ENCODE data around the gene OR8D2.

The OR8D2 gene

DNA sequence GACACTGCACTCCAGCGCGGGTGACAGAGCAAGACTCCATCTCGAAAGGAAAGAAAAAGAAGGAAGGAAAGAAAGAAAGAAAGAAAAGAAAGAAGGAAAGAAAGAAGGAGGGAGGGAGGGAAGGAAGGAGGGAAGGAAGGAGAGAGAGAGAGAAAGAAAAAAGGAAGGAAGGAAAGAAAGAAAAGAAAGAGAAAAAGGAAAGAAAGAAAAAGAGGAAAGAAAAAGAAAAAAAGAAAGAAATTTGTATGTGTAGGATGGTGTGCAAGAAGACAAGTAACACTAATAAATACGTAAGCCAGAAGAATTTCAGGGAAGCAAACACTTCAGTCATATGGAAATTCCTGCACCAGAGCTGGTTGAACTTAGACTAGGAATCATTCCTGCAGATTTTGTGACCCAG, 6.9 kb downstream of the OR8D2 start:
- Histone ChIP-seq H4K91ac (ENCODE audit: low read depth, low read length, poor library complexity) (no peak overlapping the region), H3K4ac (ENCODE audit: low read length) (no peak overlapping the region), H3K4me3 (ENCODE audit: low read length in 2 of 2) (no peak overlapping the region), H2AK5ac (ENCODE audit: low read depth, low read length) (no peak overlapping the region), H2BK12ac (ENCODE audit: low read length) (no peak overlapping the region), H3K9ac (ENCODE audit: low read depth, low read length, poor library complexity) (no peak overlapping the region), H2BK5ac (ENCODE audit: low read length) (no peak overlapping the region), H2AFZ (ENCODE audit: low read length) (no peak overlapping the region), H3K36me3 (replicated peaks in 1 of 2; ENCODE audit: control insufficient read depth in 2 of 2, insufficient read depth in 2 of 2, low read length in 2 of 2) (no peaks in the 10 kb centered on the region), H2BK15ac (ENCODE audit: low read length) (no peak overlapping the region), H3K9me3 (replicated peaks in 1 of 2; ENCODE audit: control insufficient read depth in 2 of 2, insufficient read depth in 1 of 2, low read depth in 1 of 2, low read length in 2 of 2) (no peaks in the 10 kb centered on the region), H3K79me1 (ENCODE audit: low read depth, low read length) (no peaks in the 10 kb centered on the region), H3K4me1 (ENCODE audit: control insufficient read depth in 2 of 2, insufficient read depth in 1 of 2, low read depth in 1 of 2, low read length in 2 of 2) (no peaks in the 10 kb centered on the region), H3K27me3 (ENCODE audit: control insufficient read depth in 3 of 3, insufficient read depth in 3 of 3, low read depth in 1 of 3, low read length in 3 of 3) (no peaks in the 10 kb centered on the region), H3K4me2 (ENCODE audit: insufficient read depth, low read length, poor library complexity, severe bottlenecking) (no peak overlapping the region), H3K18ac (ENCODE audit: low read length) (no peak overlapping the region), H4K8ac (ENCODE audit: low read depth, low read length) (no peak overlapping the region), H3K14ac (ENCODE audit: low read length) (no peak overlapping the region), H3K23ac (ENCODE audit: low read depth, low read length, poor library complexity) (no peak overlapping the region), H2BK120ac (ENCODE audit: low read depth, low read length) (no peak overlapping the region), H3K27ac (replicated peaks; ENCODE audit: low read length) (no peak overlapping the region)
- DNase-seq (ENCODE audit: low spot score): no peak
- WGBS, 2 donors (ENCODE audit: extremely low coverage in 2 of 2, insufficient read length in 2 of 2, insufficient replicate concordance in 1 of 2): no CpG with 5 or more reads among the region's 4 CpGs

DNA sequence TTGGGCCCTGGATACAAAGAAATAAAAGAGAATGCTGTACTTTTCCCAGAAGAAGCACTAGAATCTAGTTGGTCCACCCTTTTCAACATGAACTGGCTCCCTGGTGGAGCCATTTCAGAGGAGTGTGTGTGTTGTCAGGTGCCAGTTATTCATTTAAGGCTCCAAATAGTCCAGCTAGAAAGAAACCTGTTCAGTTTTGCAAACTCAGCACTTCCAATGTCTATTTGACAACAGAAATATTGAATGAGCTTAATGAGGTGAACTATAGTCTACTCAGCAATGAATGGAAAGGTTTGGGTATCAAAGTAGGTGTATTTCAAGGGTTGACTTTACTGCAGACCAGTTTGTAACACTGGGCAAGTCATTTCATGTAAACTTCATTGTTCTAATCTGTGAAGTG, 8.3 kb downstream of the OR8D2 start:
- Histone ChIP-seq H3K4me2 (ENCODE audit: insufficient read depth, low read length, poor library complexity, severe bottlenecking) (no peak overlapping the region), H3K79me1 (ENCODE audit: low read depth, low read length) (no peaks in the 10 kb centered on the region), H3K9ac (ENCODE audit: low read depth, low read length, poor library complexity) (no peak overlapping the region), H4K8ac (ENCODE audit: low read depth, low read length) (no peak overlapping the region), H3K27ac (replicated peaks; ENCODE audit: low read length) (no peak overlapping the region), H2AFZ (ENCODE audit: low read length) (no peak overlapping the region), H3K27me3 (ENCODE audit: control insufficient read depth in 3 of 3, insufficient read depth in 3 of 3, low read depth in 1 of 3, low read length in 3 of 3) (no peaks in the 10 kb centered on the region), H3K4me1 (ENCODE audit: control insufficient read depth in 2 of 2, insufficient read depth in 1 of 2, low read depth in 1 of 2, low read length in 2 of 2) (no peaks in the 10 kb centered on the region), H3K4ac (ENCODE audit: low read length) (no peak overlapping the region), H3K18ac (ENCODE audit: low read length) (no peak overlapping the region), H3K23ac (ENCODE audit: low read depth, low read length, poor library complexity) (no peak overlapping the region), H2BK120ac (ENCODE audit: low read depth, low read length) (no peak overlapping the region), H2BK12ac (ENCODE audit: low read length) (no peak overlapping the region), H4K91ac (ENCODE audit: low read depth, low read length, poor library complexity) (no peak overlapping the region), H3K36me3 (replicated peaks in 1 of 2; ENCODE audit: control insufficient read depth in 2 of 2, insufficient read depth in 2 of 2, low read length in 2 of 2) (no peaks in the 10 kb centered on the region), H2BK15ac (ENCODE audit: low read length) (no peak overlapping the region), H2BK5ac (ENCODE audit: low read length) (no peak overlapping the region), H3K4me3 (ENCODE audit: low read length in 2 of 2) (no peak overlapping the region), H2AK5ac (ENCODE audit: low read depth, low read length) (no peak overlapping the region), H3K14ac (ENCODE audit: low read length) (no peak overlapping the region), H3K9me3 (replicated peaks in 1 of 2; ENCODE audit: control insufficient read depth in 2 of 2, insufficient read depth in 1 of 2, low read depth in 1 of 2, low read length in 2 of 2) (no peaks in the 10 kb centered on the region)
- no peak for DNase-seq (ENCODE audit: low spot score)

DNA sequence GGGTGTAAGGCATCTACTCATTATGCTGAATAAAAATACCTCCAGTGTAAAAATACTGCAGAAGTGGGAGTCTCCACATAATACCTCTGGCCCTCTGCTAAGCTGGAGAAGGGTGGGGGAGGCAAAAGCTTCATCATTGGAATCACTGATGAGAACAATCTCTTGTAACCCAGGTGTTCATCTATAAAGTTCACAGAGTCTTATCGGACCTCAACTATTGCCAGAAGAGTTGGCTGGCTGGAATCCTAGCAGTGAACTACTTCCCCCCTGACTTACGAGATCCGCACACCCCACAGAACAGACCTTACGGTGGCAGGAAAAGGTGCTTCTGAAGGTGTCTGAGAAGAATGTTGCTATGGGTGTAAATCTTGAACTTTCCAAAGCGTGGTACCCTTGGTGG, 8.7 kb downstream of the OR8D2 start:
- no peaks in the 10 kb centered on the region for H3K4me1 ChIP-seq (ENCODE audit: control insufficient read depth in 2 of 2, insufficient read depth in 1 of 2, low read depth in 1 of 2, low read length in 2 of 2)
- H2BK12ac ChIP-seq (ENCODE audit: low read length): no peak overlapping the region
- no peak overlapping the region for H4K91ac ChIP-seq (ENCODE audit: low read depth, low read length, poor library complexity)
- no peak overlapping the region for H3K27ac ChIP-seq (replicated peaks; ENCODE audit: low read length)
- H3K4ac ChIP-seq (ENCODE audit: low read length): no peak overlapping the region
- no peaks in the 10 kb centered on the region for H3K9me3 ChIP-seq (replicated peaks in 1 of 2; ENCODE audit: control insufficient read depth in 2 of 2, insufficient read depth in 1 of 2, low read depth in 1 of 2, low read length in 2 of 2)
- no peak overlapping the region for H3K4me3 ChIP-seq (ENCODE audit: low read length in 2 of 2)
- no peak overlapping the region for H2BK5ac ChIP-seq (ENCODE audit: low read length)
- no CpG with 5 or more reads among the region's 5 CpGs for WGBS, 2 donors (ENCODE audit: extremely low coverage in 2 of 2, insufficient read length in 2 of 2, insufficient replicate concordance in 1 of 2)
- no peak overlapping the region for H2AFZ ChIP-seq (ENCODE audit: low read length)
- no peak overlapping the region for H3K9ac ChIP-seq (ENCODE audit: low read depth, low read length, poor library complexity)
- H2BK15ac ChIP-seq (ENCODE audit: low read length): no peak overlapping the region
- H3K36me3 ChIP-seq (replicated peaks in 1 of 2; ENCODE audit: control insufficient read depth in 2 of 2, insufficient read depth in 2 of 2, low read length in 2 of 2): no peaks in the 10 kb centered on the region
- no peak overlapping the region for H3K23ac ChIP-seq (ENCODE audit: low read depth, low read length, poor library complexity)
- H3K27me3 ChIP-seq (ENCODE audit: control insufficient read depth in 3 of 3, insufficient read depth in 3 of 3, low read depth in 1 of 3, low read length in 3 of 3): no peaks in the 10 kb centered on the region
- no peak overlapping the region for H2BK120ac ChIP-seq (ENCODE audit: low read depth, low read length)
- H3K18ac ChIP-seq (ENCODE audit: low read length): no peak overlapping the region
- H2AK5ac ChIP-seq (ENCODE audit: low read depth, low read length): no peak overlapping the region
- no peaks in the 10 kb centered on the region for H3K79me1 ChIP-seq (ENCODE audit: low read depth, low read length)
- DNase-seq (ENCODE audit: low spot score): no peak
- H3K4me2 ChIP-seq (ENCODE audit: insufficient read depth, low read length, poor library complexity, severe bottlenecking): no peak overlapping the region
- H3K14ac ChIP-seq (ENCODE audit: low read length): no peak overlapping the region
- H4K8ac ChIP-seq (ENCODE audit: low read depth, low read length): no peak overlapping the region

DNA sequence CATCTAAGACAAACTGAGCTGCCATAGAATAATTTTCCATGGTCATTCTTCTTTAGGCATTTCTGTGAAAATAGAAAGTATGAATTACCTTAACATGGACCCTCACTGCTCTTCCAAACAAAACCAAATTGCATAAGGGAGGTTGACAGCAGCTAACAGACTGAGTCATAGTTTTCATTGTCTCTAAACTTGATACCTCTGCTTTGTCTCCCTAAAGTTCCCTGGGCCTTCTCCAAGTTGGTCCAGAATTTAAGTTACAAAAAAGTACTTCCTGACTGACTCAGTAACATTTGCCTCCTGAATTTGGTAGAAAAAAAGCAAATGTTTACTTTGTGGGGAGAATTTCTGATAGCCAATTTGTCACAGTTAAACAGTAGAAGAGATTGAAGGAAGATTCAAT, 9.3 kb downstream of the OR8D2 start:
- Histone ChIP-seq H3K18ac (ENCODE audit: low read length) (no peak overlapping the region), H2BK5ac (ENCODE audit: low read length) (no peak overlapping the region)

More for the DNA sequence above, 9.3 kb downstream of the OR8D2 start:
- Histone ChIP-seq H2BK12ac (ENCODE audit: low read length) (no peak overlapping the region), H3K4me1 (ENCODE audit: control insufficient read depth in 2 of 2, insufficient read depth in 1 of 2, low read depth in 1 of 2, low read length in 2 of 2) (no peaks in the 10 kb centered on the region), H3K9ac (ENCODE audit: low read depth, low read length, poor library complexity) (no peak overlapping the region), H3K27ac (replicated peaks; ENCODE audit: low read length) (no peak overlapping the region), H3K14ac (ENCODE audit: low read length) (no peak overlapping the region), H4K8ac (ENCODE audit: low read depth, low read length) (no peak overlapping the region), H3K9me3 (replicated peaks in 1 of 2; ENCODE audit: control insufficient read depth in 2 of 2, insufficient read depth in 1 of 2, low read depth in 1 of 2, low read length in 2 of 2) (no peaks in the 10 kb centered on the region), H3K36me3 (replicated peaks in 1 of 2; ENCODE audit: control insufficient read depth in 2 of 2, insufficient read depth in 2 of 2, low read length in 2 of 2) (no peaks in the 10 kb centered on the region), H3K79me1 (ENCODE audit: low read depth, low read length) (no peaks in the 10 kb centered on the region), H2AFZ (ENCODE audit: low read length) (no peak overlapping the region), H3K4me2 (ENCODE audit: insufficient read depth, low read length, poor library complexity, severe bottlenecking) (no peak overlapping the region), H4K91ac (ENCODE audit: low read depth, low read length, poor library complexity) (no peak overlapping the region), H2AK5ac (ENCODE audit: low read depth, low read length) (no peak overlapping the region), H3K23ac (ENCODE audit: low read depth, low read length, poor library complexity) (no peak overlapping the region), H3K4ac (ENCODE audit: low read length) (no peak overlapping the region), H2BK120ac (ENCODE audit: low read depth, low read length) (no peak overlapping the region), H3K4me3 (ENCODE audit: low read length in 2 of 2) (no peak overlapping the region), H2BK15ac (ENCODE audit: low read length) (no peak overlapping the region), H3K27me3 (ENCODE audit: control insufficient read depth in 3 of 3, insufficient read depth in 3 of 3, low read depth in 1 of 3, low read length in 3 of 3) (no peaks in the 10 kb centered on the region)
- no peak for DNase-seq (ENCODE audit: low spot score)

Measured in neuronal stem cell (in vitro differentiated cells).